CD4-positive, alpha-beta T cell treated with Interleukin-21 for 1 hour (primary cell): Measurements from ENCODE around the gene OOSP2.

ENCODE experiments used
- DNase-seq: peaks from one replicate; pipeline ENCODE4 v3.0.0-alpha.2; 2020

The OOSP2 gene

GRCh38 chr11:60080535-60080934 lies 40.3 kb downstream of the OOSP2 start:
- no peak for DNase-seq

- no peak for DNase-seq
Observed at GRCh38 chr11:60084631-60085273, 44.5 kb downstream of the OOSP2 start.

GRCh38 chr11:60085909-60086308 lies 45.7 kb downstream of the OOSP2 start:
- DNase-seq: no peak

- DNase-seq: no peak
Observed at GRCh38 chr11:60087239-60087638, 47.0 kb downstream of the OOSP2 start.

- no peak for DNase-seq
Observed at GRCh38 chr11:60088364-60088763, 48.2 kb downstream of the OOSP2 start, which contains the start of gene MS4A2. Gene MS4A2, plus strand, starts transcription at chr11:60088664. Its CDS starts 102 bp downstream, at chr11:60088766.

- DNase-seq: no peak
Observed at GRCh38 chr11:60095477-60096120, 55.4 kb downstream of the OOSP2 start.

GRCh38 chr11:60097189-60097588 lies 57.0 kb downstream of the OOSP2 start:
- DNase-seq: no peak
